Cardiac fibroblast (primary cell): ENCODE measurements around the gene CP.
"Not testable (repeated sequence)": the region's sequence is repeated elsewhere in the genome, so short reads cannot be mapped to it uniquely, and the experiment has no call there.

Experiments used
- DNase-seq, 2 donors: peaks; one replicate each; pipeline versions ENCODE4 v3.0.0 to v3.0.0-alpha.2; 2010; ENCODE audit warnings: low read depth in 2 of 2
- H3K4me3 ChIP-seq, 2 donors: replicated peaks in 1 of 2; 1 replicate in 1 of 2; 2 replicates in 1 of 2; pipeline ENCODE4 v1.5.1; 2011; ENCODE audit warnings: low read depth in 2 of 2, low read length in 2 of 2, mild to moderate bottlenecking in 2 of 2, moderate library complexity in 1 of 2
- TF ChIP-seq, protein P1 (sequence below): IDR thresholded peaks from one replicate; pipeline ENCODE4 v1.5.1; 2011; ENCODE audit warnings: low read depth, mild to moderate bottlenecking, low read length, inconsistent platforms

The CP gene

DNA sequence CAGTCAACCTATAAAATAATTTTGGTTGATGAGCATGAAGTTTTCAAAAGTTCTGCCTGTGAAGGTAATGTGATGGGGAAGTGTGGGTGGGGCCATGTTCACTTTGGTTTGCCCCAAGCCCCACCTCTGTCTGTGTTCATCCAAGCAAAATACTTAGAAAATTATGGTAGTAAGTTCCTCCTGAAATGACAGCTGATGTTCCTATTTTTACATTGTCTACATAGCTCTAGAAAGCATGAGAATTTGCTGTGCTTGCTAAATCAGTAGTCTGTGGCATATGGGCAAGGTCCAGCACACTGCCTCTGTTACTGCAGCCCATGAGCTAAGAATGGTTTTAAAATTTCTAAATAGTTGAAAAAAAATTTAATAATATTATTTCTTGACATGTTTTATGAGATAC lies 21.9 kb upstream of the CP start:
- no peak overlapping the region for H3K4me3 ChIP-seq
- no peak for DNase-seq
- TF ChIP-seq, protein P1, sequence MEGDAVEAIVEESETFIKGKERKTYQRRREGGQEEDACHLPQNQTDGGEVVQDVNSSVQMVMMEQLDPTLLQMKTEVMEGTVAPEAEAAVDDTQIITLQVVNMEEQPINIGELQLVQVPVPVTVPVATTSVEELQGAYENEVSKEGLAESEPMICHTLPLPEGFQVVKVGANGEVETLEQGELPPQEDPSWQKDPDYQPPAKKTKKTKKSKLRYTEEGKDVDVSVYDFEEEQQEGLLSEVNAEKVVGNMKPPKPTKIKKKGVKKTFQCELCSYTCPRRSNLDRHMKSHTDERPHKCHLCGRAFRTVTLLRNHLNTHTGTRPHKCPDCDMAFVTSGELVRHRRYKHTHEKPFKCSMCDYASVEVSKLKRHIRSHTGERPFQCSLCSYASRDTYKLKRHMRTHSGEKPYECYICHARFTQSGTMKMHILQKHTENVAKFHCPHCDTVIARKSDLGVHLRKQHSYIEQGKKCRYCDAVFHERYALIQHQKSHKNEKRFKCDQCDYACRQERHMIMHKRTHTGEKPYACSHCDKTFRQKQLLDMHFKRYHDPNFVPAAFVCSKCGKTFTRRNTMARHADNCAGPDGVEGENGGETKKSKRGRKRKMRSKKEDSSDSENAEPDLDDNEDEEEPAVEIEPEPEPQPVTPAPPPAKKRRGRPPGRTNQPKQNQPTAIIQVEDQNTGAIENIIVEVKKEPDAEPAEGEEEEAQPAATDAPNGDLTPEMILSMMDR: no peak

DNA sequence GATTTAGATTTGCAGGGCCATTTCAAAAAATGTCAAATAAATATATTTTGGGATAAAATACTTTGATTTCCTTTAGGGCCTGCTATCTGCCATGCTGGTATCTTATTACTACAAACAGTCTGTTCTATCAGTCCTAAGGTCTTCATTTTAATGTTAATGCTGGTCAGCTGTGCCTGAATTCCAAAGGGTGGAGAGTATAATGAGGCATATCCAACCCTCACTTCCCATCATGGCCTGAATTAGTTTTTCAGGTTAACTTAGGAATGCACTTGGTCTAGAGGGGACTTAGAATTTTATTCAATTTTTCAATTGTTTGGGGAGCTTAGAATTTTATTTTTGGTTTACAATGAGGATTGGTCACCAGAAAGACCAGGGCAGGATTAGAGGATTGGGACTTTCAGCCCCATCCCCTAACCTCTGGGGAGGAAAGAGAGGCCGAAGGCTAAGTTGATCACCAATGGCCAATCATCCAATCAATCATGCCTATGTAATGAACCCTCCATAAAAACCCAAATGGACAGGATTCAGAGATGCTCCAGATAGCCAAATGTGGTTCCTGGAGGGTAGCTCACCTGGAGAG lies 17.8 kb upstream of the CP start:
- H3K4me3 ChIP-seq: no peak overlapping the region
- TF ChIP-seq, protein P1: no peak

DNA sequence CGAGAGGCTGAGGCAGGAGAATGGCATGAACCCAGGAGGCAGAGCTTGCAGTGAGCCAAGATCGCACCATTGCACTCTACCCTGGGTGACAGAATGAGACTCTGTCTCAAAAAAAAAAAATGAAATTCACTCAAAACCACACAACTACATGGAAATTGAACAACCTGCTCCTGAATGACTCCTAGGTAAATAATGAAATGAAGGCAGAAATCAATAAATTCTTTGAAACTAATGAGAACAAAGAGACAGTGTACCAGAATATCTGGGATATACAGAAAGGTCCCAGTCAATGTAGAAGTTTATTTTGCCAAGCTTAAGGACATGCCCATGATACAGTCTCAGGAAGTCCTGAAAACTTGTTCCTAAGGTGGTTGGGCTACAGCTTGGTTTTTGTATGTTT lies 16.6 kb upstream of the CP start:
- not testable (repeated sequence) for DNase-seq, H3K4me3 ChIP-seq

More for the DNA sequence above, 17.8 kb upstream of the CP start:
- DNase-seq: no peak

- H3K4me3 ChIP-seq: no peak overlapping the region
- TF ChIP-seq, protein P1: no peak
- no peak for DNase-seq
These were observed 14.2 kb upstream of the CP start for GRCh38 chr3:149235599-149236424.

DNA sequence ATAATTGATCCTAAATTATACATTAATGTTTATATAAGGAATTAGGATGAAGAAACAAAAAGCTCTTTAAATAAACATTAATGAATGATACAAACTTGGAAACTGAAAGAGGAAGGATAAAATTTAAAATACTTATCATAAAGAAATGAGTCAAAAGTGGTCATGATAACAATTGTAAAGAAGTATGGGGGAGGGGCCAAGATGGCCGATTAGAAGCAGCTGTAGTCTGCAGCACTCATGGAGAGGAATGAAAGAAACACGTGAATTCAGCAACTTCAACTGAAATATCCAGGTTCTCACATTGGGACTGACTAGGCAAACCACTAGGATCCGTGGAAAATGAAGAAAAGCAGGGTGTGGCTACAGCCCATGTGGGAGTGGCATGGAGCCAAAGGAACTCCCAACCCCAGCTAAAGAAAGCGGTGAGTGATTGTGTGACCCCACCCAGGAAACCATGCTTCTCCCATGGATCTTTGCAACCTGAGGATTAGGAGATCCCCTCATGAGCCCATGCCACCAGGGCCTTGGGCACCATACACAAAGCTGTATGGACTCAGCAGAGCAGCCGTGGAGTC lies 13.1 kb upstream of the CP start:
- TF ChIP-seq, protein P1: no peak
- H3K4me3 ChIP-seq: no peak overlapping the region
- no peak for DNase-seq

GRCh38 chr3:149233323-149233722 lies 11.7 kb upstream of the CP start:
- no peak for DNase-seq
- TF ChIP-seq, protein P1: no peak
- H3K4me3 ChIP-seq: no peak overlapping the region

DNA sequence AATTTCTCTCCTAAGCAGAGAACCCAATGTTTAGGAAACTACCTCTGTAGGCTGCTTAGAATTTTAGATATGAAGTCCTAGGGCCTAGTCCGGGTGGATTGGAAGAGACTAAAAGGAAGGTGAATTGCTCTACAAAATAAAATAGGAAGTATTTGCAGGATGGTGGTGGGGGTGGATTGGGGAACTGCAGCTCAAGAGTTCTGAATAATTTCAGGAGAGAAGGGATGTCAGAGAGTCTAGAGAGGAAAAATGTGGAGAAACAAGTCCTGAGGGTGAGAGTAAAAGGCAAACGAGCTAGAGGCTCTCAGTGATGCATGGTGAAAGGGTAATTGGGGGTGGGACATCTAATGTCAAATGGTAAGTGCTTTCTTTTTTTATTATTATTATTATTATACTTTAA lies 10.2 kb upstream of the CP start:
- TF ChIP-seq, protein P1: no peak
- no peak for DNase-seq
- H3K4me3 ChIP-seq: no peak overlapping the region
